Fibroblast of upper back skin (primary cell): Measurements from ENCODE around the gene ARFGAP1.

Source experiments
- DNase-seq: peaks from one replicate; pipeline ENCODE4 v3.0.0-alpha.2; 2013

The ARFGAP1 gene

GRCh38 chr20:63310265-63310991 lies 37.8 kb downstream of the ARFGAP1 start:
- DNase-seq = peak; percentile 7

GRCh38 chr20:63311186-63311832 lies 38.7 kb downstream of the ARFGAP1 start:
- DNase-seq = no peak

GRCh38 chr20:63311833-63312243 lies 39.2 kb downstream of the ARFGAP1 start:
- no peak for DNase-seq

- no peak for DNase-seq
These were observed 39.7 kb downstream of the ARFGAP1 start for GRCh38 chr20:63312273-63312672.

- no peak for DNase-seq
These were observed 40.2 kb downstream of the ARFGAP1 start for GRCh38 chr20:63312690-63313348.

DNA sequence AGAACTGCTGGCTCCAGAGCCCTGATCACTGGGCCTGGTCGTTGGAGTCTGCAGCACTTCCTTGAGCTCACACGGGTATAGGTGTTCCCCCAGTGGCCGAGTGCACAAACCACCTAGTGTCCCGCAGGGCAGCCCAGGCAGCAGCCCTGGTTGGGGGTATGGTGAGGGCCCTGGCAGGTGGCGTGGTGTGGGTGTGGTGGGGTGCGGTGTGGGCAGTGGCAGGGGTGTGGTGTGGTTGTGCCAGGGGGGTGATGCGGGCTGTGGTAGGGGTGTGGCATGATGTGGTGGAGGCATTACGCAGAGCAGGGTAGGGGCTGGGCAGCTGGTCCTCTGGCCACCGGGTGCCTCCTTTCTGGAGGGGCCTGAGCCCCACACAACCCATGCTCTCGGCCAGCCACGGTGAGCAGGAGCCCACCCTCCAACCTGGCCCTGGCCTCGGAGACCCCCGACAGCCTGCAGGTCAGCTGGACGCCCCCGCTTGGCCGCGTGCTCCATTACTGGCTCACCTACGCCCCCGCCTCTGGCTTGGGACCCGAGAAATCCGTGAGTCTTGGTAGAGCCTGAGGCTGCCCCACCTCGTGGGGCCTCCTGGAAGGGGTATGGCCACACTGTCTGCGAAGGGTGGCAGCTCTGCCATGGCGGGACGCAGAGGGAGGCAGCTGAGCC lies 40.9 kb downstream of the ARFGAP1 start:
- DNase-seq = no peak

DNA sequence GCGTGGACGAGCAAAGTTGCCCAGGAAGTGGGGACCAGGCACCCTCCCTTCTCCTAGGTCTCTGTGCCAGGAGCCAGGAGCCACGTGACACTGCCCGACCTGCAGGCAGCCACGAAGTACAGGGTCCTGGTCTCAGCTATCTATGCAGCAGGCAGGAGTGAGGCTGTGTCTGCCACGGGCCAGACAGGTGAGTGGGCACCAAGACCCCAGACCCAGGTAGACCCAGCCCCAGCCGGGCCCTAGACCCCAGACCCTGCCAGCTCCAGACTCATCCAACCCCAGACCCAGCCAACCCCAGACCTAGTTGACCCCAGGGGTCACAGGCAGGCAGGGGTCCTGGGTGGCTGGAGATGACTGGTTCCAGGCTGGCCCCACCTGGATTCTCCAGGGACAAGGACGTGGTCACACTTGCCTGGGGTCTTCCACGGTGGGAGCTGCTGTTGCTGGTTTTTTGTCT lies 41.4 kb downstream of the ARFGAP1 start:
- DNase-seq = no peak

DNA sequence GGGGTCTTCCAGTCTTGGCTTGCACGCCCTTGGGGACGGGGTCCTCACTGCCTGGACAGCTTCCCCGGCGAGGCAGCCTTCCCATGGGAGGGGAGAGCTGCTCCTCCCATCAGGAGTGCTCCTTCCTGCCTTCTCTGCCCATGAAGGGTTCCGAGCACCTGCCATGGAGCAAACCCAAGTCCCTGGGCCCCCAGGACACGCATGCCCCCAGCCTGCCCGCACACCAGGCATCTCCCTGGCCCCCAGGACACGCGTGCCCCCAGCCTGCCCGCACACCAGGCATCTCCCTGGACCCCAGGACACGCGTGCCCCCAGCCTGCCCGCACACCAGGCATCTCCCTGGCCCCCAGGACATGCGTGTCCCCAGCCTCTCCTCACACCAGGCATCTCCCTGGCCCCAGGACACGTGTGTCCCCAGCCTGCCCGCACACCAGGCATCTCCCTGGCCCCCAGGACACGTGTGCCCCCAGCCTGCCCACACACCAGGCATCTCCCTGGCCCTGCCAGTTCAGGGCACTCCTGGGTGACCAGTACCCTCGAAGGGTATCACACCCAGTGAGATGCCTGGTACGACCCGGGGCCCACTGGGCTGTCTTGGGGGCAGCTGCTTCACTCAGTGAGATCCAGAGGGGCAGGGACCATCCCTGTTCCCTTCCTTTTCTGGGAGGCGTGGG lies 42.1 kb downstream of the ARFGAP1 start:
- no peak for DNase-seq

- DNase-seq = no peak
These were observed 42.7 kb downstream of the ARFGAP1 start for GRCh38 chr20:63315240-63315689.

GRCh38 chr20:63315731-63316491 lies 43.3 kb downstream of the ARFGAP1 start:
- no peak for DNase-seq

- no peak for DNase-seq
These were observed 43.9 kb downstream of the ARFGAP1 start for GRCh38 chr20:63316502-63316921.

DNA sequence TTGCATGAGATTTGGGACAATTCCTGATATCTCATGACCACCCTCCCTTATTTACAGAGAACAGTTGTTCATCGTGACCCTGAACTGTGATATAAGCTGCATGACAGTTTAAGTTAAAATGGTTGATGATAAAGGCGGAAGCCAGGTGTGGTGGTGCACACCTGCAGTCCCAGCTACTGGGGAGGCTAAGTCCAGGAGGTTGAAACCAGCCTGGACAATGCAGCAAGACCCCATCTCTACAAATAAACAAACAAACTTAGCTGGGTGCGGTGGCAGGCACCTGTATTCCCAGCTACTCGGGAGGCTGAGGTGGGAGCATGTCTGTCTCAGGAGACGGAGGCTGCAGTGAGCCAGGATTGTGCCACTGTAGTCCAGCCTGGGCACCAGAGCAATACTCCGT lies 44.4 kb downstream of the ARFGAP1 start:
- DNase-seq = no peak

DNA sequence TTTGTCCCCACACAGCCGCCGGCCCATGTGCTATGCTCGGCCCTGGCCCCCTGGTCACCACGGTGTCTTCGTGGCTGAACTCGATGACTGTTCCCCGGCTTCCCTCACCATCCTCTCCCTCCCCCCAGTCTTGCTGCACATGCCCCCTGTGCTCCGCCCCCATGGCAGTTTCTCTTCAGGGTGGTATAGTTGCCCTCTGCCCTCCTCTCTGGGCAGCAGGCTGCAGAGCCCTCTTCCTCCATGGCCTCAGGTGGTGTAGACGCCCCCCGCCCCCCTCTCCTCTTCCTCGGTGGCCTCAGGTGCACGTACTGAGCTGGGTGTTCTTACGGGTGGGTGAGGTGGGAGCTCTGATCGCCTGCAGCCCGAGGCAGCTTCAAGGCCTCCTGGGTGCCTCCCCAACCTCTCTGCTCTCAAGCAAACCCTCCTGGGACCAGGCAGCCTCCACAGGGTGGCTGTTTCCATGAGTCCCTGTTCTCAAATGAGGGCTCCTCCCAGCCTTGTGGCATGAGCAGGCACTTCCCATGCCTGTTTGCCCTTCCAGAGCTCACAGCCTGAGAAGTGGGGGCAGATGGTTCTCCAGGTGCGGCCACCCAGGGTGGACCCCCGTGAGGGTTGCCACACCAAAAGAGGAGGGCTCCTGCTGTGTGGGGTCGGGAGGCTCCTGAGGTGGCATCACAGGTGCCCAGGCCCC lies 45.1 kb downstream of the ARFGAP1 start:
- DNase-seq = no peak

DNA sequence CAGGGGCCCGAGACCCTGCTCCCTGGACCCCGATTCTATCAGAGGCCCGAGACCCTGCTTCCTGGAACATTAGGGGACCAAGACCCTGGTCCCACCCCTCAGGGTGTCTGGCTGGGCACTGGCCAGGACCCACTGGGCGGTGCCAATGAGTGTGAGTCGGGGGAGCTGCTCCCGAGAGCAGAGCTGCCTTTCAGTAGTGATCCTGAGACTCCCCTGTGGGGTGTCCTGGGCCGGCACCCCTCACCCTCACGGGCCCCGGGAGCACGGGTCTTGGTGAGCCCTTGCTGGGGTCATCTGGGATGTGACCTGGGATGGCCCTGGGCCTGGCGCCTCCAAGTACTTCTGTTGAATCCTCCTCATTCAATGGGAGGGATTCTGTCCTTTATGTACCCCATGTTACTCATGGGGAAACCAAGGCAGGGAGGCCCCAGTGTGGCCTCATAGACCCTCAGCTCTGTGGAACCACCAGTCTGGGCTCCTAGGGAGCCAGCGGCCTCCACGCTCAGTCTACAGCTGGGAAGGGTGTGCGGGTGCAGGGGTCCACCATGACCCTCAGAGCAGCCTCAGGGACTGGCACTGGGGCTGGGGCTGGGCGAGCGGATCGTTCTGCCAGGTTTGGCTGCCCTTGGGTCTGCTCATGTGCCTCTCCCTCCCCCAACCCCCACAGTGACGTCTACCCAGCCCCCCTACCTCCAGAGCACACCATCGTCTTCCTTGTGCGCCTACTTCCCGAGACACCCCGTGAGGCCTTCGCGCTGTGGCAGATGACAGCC lies 46.0 kb downstream of the ARFGAP1 start:
- DNase-seq = no peak

DNA sequence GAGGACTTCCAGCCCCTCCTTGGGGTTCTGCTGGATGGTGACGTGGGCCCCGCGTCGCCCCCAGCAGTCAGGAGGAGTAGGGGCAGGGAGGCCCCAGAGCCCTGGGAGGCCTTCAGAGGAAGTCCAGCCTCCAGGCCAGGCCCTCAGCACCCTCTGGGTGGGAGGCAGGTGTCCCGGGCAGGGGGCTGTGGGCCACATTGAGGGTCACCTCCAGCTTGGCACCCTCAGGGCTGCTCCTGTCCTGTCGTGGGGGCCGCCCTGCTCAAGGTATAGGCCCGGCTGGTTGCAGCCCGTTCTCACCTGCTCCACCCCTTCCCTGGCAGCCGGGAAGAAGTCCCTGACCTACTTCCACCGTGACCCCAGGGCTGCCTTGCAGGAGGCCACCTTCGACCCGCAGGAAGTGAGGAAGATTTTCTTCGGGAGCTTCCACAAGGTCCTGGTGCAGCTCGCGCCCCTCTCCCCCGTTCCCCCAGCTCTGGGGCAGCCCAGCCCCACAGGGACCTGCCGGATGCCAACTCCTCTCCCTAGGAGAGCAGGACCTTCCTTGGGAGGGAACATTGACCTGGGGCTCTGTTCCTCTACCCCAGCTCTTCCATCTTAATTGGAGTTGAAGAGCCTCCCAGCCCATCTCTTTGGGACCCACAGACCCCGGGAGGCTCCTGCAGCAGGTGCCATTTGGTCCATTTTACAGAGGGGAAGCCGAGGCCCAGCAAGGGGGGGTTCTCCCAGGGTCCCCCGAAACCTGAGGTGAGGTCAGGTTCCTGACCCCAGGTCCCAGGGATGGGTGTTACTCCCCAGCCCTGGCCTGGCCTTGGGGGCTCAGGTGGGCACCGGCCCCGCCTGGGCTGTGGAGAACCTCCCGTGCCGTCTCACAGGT lies 46.8 kb downstream of the ARFGAP1 start:
- no peak for DNase-seq

GRCh38 chr20:63320041-63320511 lies 47.5 kb downstream of the ARFGAP1 start:
- DNase-seq = no peak

- no peak for DNase-seq
These were observed 48.1 kb downstream of the ARFGAP1 start for GRCh38 chr20:63320616-63321147.

GRCh38 chr20:63321148-63321831 lies 48.7 kb downstream of the ARFGAP1 start:
- DNase-seq = peak; percentile 23
